GM12892 (cell line): ENCODE results near the gene KRTAP1-5.

Experiments
- POLR2A ChIP-seq: IDR thresholded peaks from 2 replicates; pipeline ENCODE4 v1.6.1; 2011; ENCODE audit warnings: low read depth, low read length, control low read depth
- POLR2AphosphoS5 ChIP-seq: IDR thresholded peaks from 2 replicates; pipeline ENCODE4 v1.6.1; 2011; ENCODE audit warnings: low read depth, low read length, control low read depth
- TAF1 ChIP-seq: IDR thresholded peaks from 2 replicates; pipeline ENCODE4 v1.6.1; 2011; ENCODE audit warnings: low read depth, mild to moderate bottlenecking, control low read depth, low read length, borderline replicate concordance

DNA sequence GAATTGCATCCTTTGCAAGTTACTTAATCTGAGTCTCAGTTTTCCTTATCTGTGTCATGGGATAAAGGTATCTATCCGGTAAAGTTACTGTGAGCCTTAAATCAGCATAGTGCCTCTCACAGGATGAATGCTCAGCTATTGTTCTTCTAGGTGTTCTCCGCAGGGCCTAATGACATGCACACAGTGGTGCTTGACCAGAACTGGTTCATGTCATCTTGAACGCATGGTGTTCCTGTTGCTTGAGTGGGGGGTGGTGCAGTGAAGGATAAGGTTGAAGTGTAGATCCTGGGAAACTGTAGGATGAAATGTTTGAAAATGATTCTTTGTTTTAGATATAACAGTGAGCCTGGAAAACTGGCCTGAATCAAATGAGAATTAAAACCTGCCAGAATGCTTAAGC, 46.9 kb downstream of the KRTAP1-5 start:
- no peak for TF ChIP-seq TAF1
- TF ChIP-seq POLR2A: no peak
- no peak for TF ChIP-seq POLR2AphosphoS5
